HepG2 (cell line): ENCODE data around the gene KBTBD13.

ENCODE experiments used
- BCL3 ChIP-seq: sonication (generic); formaldehyde crosslinking; IDR thresholded peaks from 2 replicates; pipeline ENCODE4 v1.5.1; 2020; ENCODE audit warnings: mild to moderate bottlenecking, missing genetic modification reagents, moderate library complexity
- HNF4G ChIP-seq, 2 experiments: sonication (generic) in 1 of 2; formaldehyde crosslinking in 1 of 2; IDR thresholded peaks; 2 replicates each; pipeline versions ENCODE4 v1.4.0 to v1.6.1; 2011 to 2020; ENCODE audit warnings: borderline replicate concordance in 2 of 2, low read depth in 2 of 2, mild to moderate bottlenecking in 2 of 2, low read length in 1 of 2, missing genetic modification reagents in 1 of 2, moderate library complexity in 1 of 2
- HNRNPLL ChIP-seq: fragments of 200-400 bp; formaldehyde crosslinking; IDR thresholded peaks from 2 replicates; pipeline ENCODE4 v1.6.1; 2017; ENCODE audit warnings: mild to moderate bottlenecking, low read depth, low read length; ENCODE audit not compliant: poor library complexity, severe bottlenecking
- NFIB ChIP-seq: sonication (generic); formaldehyde crosslinking; IDR thresholded peaks from 2 replicates; pipeline ENCODE4 v1.9.0; 2021; ENCODE audit warnings: missing genetic modification reagents, mild to moderate bottlenecking, borderline replicate concordance
- PPARG ChIP-seq: conservative IDR thresholded peaks from 2 replicates; pipeline ENCODE4 v1.6.1; 2016; ENCODE audit warnings: missing biosample characterization, missing genetic modification reagents
- TCF12 ChIP-seq, 2 experiments: fragments of 450-650 bp in 1 of 2; sonication (generic) in 1 of 2; formaldehyde crosslinking in 1 of 2; IDR thresholded peaks; 2 replicates each; pipeline versions ENCODE4 v1.6.1 to v1.8.0; 2017 to 2022; ENCODE audit warnings: antibody characterized with exemption in 1 of 2, mild to moderate bottlenecking in 1 of 2, missing genetic modification reagents in 1 of 2, moderate library complexity in 1 of 2
- TF ChIP-seq, protein P1 (sequence below): sonication (generic); formaldehyde crosslinking; IDR thresholded peaks from 2 replicates; pipeline ENCODE4 v1.4.0; 2020; ENCODE audit warnings: mild to moderate bottlenecking, missing genetic modification reagents

GRCh38 chr15:65101891-65102708, 25.6 kb downstream of the KBTBD13 start:
- TF ChIP-seq HNF4G (IDR thresholded peaks at IDR 0.05; ENCODE audit: borderline replicate concordance, low read depth, low read length) (no peak), HNF4G (CRISPR knock-in tag; IDR thresholded peaks at IDR 0.05; ENCODE audit: borderline replicate concordance, low read depth) (no peak), TCF12 (IDR thresholded peaks at IDR 0.05) (no peak), TCF12 (CRISPR knock-in tag; IDR thresholded peaks at IDR 0.05) (no peak), HNRNPLL (no peak), NFIB (CRISPR knock-in tag) (no peak), PPARG (CRISPR knock-in tag) (no peak), BCL3 (CRISPR knock-in tag) (no peak)
- TF ChIP-seq, protein P1, sequence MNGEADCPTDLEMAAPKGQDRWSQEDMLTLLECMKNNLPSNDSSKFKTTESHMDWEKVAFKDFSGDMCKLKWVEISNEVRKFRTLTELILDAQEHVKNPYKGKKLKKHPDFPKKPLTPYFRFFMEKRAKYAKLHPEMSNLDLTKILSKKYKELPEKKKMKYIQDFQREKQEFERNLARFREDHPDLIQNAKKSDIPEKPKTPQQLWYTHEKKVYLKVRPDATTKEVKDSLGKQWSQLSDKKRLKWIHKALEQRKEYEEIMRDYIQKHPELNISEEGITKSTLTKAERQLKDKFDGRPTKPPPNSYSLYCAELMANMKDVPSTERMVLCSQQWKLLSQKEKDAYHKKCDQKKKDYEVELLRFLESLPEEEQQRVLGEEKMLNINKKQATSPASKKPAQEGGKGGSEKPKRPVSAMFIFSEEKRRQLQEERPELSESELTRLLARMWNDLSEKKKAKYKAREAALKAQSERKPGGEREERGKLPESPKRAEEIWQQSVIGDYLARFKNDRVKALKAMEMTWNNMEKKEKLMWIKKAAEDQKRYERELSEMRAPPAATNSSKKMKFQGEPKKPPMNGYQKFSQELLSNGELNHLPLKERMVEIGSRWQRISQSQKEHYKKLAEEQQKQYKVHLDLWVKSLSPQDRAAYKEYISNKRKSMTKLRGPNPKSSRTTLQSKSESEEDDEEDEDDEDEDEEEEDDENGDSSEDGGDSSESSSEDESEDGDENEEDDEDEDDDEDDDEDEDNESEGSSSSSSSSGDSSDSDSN (CRISPR knock-in tag) = no peak
